ENCODE measurements around the gene GUCY1A2.

The GUCY1A2 gene

GRCh38 chr11:107011977-107012376 is 6.3 kb downstream of the GUCY1A2 start:
- TF ChIP-seq CTCF (IDR thresholded peaks at IDR 0.05): no peak

- peak; percentile 39; the same call in 1 of the 2 replicates for TF ChIP-seq CTCF (IDR thresholded peaks at IDR 0.05)
Measured at GRCh38 chr11:107009190-107009589, 9.1 kb downstream of the GUCY1A2 start.

DNA sequence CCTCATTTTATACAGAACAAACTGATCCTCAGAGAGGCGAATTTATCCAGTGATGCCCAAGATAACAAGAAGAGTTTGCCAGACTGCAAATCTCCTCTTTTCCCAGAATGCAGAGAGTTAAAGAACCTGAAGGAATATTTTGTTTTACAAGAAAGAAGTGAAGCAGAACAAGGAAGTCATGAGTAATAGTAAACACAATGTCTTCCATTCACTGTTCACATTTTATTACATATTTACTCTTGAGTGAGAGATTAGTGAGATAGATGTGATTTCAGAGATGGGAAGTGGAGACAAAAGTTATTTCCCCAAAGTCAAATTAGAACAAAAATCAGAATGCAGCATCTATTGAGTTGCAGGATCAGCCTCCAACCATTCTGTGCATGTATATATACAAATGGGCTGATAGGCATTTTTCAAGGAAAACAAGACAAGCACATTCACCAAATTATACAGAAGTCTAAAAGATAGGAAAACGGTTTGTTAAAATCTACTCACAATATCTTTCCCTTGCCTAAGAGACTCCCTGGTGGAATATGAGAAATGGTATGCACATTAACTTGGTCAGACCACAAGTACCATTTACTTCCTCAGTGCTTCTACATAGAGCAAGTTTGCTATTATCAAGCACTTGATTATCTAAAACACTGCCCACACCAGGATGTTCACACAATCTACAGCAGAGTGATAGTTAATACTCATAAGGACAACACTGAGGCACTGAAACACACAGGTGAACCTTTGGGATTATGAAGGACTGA is 12.0 kb downstream of the GUCY1A2 start:
- no peak for TF ChIP-seq CTCF (IDR thresholded peaks at IDR 0.05)

- TF ChIP-seq CTCF (IDR thresholded peaks at IDR 0.05): no peak
Measured at GRCh38 chr11:106999196-106999595, 19.1 kb downstream of the GUCY1A2 start.

- no peak for TF ChIP-seq CTCF (IDR thresholded peaks at IDR 0.05)
Measured at GRCh38 chr11:106998916-106999188, 19.4 kb downstream of the GUCY1A2 start.

DNA sequence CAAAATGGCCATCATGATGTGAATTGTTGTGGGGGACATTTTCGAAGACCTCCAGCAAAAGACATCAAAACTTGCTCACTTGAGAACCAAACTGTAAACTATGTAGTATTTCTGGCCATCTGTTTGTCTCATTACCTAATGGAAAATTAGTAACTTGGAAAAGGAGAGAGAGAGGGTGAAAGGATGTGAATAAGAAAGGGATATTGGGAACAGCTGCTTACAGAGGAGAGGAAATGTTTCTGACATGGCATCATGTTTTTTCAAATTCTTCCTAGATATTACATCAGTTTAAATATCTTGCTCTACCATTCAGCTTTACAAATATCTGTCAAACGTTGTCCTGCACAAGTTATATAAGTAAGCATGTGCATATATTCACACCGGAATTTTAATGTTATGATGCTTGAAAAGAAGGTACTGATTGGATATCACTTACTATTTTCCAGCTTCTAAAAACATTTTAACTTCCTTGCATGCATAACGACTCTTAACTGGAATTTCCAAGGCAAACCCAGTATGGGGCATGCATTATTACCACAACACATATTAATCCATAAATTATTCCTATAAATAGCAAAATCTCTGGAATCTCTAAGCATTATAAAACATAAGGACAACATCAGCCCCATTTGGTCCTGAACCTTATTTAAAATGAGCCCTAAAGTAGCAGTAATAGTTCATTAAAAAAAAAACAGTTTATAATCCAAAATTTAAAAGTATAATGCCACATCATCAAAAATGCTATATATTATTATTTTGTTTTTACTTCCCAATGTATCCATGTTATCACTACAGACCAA is 20.0 kb downstream of the GUCY1A2 start:
- no peak for TF ChIP-seq CTCF (IDR thresholded peaks at IDR 0.05)

DNA sequence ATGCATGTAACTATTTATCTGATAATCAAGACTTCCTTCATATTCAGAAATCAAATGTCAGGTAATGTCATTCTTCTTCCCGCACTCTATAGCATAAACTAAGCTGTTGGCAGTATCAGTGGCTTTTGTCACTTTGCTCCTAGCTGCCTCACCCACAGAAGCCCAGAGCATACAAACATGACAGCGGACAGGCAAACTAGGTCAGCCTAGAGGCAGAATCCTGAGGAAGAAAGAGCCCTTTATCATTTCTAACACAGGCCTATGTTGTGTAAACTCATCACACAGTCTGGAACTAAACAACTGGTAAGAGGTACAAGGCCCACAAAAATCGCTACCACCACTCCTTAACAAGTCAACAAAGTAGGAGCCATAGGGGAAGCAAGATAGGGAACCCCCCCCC is 21.0 kb downstream of the GUCY1A2 start:
- no peak for TF ChIP-seq CTCF (IDR thresholded peaks at IDR 0.05)

Data from LNCAP (cell line).